ENCODE data around the gene SMYD1. TPM values are rescaled to one million over a fixed set of nuclear protein-coding genes. Genes with fewer than 3 reads are reported as not detected.

Gene SMYD1
- total and polyA plus RNA-seq, 8 donors, result 0.12 to 25.4 (median 10.5) TPM

DNA sequence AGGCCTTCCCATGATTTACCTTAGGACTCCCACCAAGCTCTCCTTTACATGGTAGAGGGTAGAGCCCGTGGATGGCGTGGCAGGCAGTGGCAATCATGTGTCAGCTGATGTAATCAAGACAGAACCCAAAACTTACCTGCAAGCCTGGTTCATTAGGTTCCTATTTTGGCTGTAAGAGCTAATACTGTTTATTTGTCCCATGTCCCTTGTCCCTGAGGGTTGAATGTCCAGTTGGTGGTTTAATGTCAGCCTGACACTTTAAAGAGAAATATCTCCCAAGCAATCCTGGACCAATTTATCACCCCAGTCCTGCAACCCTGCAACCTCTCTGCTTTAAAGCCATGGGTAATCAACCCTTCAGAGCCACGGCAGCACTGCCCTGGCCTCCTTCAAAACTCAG is 66.2 kb downstream of the SMYD1 start:
- no peak for DNase-seq
- Histone ChIP-seq H3K36me3 (no peaks in the 10 kb centered on the region), H3K4me1 (no peaks in the 10 kb centered on the region), H3K4me3 (no peak overlapping the region), H3K27ac (no peak overlapping the region), H3K27me3 (peaks cover 0 to 3% (median 0%) of the 10 kb centered on the region in 3 donors), H3K9me3 (no peaks in the 10 kb centered on the region)
- intact Hi-C loops (cut with DNase I; ENCODE audit: low total_unique reads), result no loop called here
- 67 to 88% (median 78%) methylated on average over 3 of the region's 3 CpGs for WGBS, 5 donors
- TF ChIP-seq POLR2A (IDR thresholded peaks at IDR 0.05) (no peak), POLR2AphosphoS5 (IDR thresholded peaks at IDR 0.05) (no peak), EP300 (IDR thresholded peaks at IDR 0.05) (no peak)
- TF ChIP-seq, protein P1, sequence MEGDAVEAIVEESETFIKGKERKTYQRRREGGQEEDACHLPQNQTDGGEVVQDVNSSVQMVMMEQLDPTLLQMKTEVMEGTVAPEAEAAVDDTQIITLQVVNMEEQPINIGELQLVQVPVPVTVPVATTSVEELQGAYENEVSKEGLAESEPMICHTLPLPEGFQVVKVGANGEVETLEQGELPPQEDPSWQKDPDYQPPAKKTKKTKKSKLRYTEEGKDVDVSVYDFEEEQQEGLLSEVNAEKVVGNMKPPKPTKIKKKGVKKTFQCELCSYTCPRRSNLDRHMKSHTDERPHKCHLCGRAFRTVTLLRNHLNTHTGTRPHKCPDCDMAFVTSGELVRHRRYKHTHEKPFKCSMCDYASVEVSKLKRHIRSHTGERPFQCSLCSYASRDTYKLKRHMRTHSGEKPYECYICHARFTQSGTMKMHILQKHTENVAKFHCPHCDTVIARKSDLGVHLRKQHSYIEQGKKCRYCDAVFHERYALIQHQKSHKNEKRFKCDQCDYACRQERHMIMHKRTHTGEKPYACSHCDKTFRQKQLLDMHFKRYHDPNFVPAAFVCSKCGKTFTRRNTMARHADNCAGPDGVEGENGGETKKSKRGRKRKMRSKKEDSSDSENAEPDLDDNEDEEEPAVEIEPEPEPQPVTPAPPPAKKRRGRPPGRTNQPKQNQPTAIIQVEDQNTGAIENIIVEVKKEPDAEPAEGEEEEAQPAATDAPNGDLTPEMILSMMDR (IDR thresholded peaks at IDR 0.05), result no peak

DNA sequence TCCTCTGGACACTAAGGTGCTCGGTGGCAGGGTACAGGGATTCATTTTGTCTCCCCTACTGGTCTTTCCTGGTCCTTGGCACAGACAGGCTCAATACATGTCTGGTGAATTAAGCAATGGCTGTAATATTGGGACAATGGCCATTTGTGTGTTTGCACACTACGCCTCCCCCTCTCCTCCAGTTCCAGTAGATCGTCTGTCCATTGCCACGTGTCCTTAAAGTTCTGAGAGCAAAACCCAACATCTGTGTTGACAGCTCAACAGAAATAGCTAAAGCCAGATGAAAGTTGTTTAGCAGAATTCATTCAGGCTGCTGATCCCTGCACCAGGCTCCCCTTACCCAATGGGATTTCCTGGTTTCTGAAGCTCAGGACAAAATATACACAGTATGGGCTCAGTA is 69.2 kb downstream of the SMYD1 start:
- H3K36me3 ChIP-seq, result no peaks in the 10 kb centered on the region
- H3K27ac ChIP-seq, result no peak overlapping the region
- intact Hi-C loops (cut with DNase I; ENCODE audit: low total_unique reads), result no loop called here
- H3K4me1 ChIP-seq, result no peaks in the 10 kb centered on the region
- peaks cover 0 to 3% (median 0%) of the 10 kb centered on the region in 3 donors for H3K27me3 ChIP-seq
- WGBS, 5 donors, result 65 to 77% (median 73%) methylated on average over 4 of the region's 4 CpGs
- TF ChIP-seq POLR2A (IDR thresholded peaks at IDR 0.05) (no peak), EP300 (IDR thresholded peaks at IDR 0.05) (no peak), POLR2AphosphoS5 (IDR thresholded peaks at IDR 0.05) (no peak)
- TF ChIP-seq, protein P1 (IDR thresholded peaks at IDR 0.05), result no peak
- peaks cover 0 to 9% (median 4%) of the 10 kb centered on the region in 4 donors for H3K9me3 ChIP-seq
- no peak overlapping the region for H3K4me3 ChIP-seq
- DNase-seq, result no peak

DNA sequence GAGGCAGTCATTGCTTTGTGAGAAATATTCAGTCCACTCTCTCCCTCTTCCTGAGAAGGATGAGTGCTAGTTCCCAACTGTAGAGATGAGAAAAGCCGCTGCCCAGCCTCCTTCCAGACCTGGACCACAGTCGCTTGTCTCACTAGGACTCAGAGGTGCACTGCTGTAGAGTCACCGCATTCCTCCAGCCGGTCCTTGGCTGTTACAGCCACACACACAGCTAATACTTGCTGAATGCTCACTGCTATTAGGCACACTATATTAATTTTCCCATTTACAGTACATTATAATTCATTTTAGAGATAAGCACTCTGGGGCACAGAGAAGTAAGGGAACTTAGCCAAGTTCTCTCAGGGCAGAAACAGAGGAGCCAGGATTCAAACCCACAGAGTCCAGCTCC is 70.2 kb downstream of the SMYD1 start:
- intact Hi-C loops (cut with DNase I; ENCODE audit: low total_unique reads), result no loop called here
- Histone ChIP-seq H3K4me3 (no peak overlapping the region), H3K27me3 (peaks cover 0 to 3% (median 0%) of the 10 kb centered on the region in 3 donors), H3K27ac (no peak overlapping the region), H3K4me1 (no peaks in the 10 kb centered on the region), H3K36me3 (no peaks in the 10 kb centered on the region), H3K9me3 (peaks cover 0 to 14% (median 9%) of the 10 kb centered on the region in 4 donors)
- no peak for DNase-seq
- WGBS, 5 donors, result 89 to 97% (median 94%) methylated on average over 4 of the region's 4 CpGs
- TF ChIP-seq, protein P1 (IDR thresholded peaks at IDR 0.05), result no peak
- TF ChIP-seq POLR2AphosphoS5 (IDR thresholded peaks at IDR 0.05) (no peak), EP300 (IDR thresholded peaks at IDR 0.05) (no peak), POLR2A (IDR thresholded peaks at IDR 0.05) (no peak)

GRCh38 chr2:88139203-88139702 is 71.6 kb downstream of the SMYD1 start:
- 25 to 37% (median 31%) methylated on average over 2 of the region's 2 CpGs for WGBS, 5 donors
- Histone ChIP-seq H3K27ac (no peak overlapping the region), H3K4me3 (no peak overlapping the region), H3K9me3 (peaks cover 0 to 16% (median 15%) of the 10 kb centered on the region in 4 donors), H3K27me3 (peaks cover 0 to 3% (median 0%) of the 10 kb centered on the region in 3 donors), H3K4me1 (no peaks in the 10 kb centered on the region), H3K36me3 (no peaks in the 10 kb centered on the region)
- no peak for DNase-seq
- intact Hi-C loops (cut with DNase I; ENCODE audit: low total_unique reads), result no loop called here
- TF ChIP-seq POLR2AphosphoS5 (IDR thresholded peaks at IDR 0.05) (no peak), POLR2A (IDR thresholded peaks at IDR 0.05) (no peak), EP300 (IDR thresholded peaks at IDR 0.05) (no peak)
- TF ChIP-seq, protein P1 (IDR thresholded peaks at IDR 0.05), result no peak

All from stomach (tissue), 9 donors.